ENCODE measurements around the gene HSPA6. TPM values are rescaled to one million over a fixed set of nuclear protein-coding genes. Genes with fewer than 3 reads are reported as not detected.
"Not testable (repeated sequence)": the region's sequence is repeated elsewhere in the genome, so short reads cannot be mapped to it uniquely, and the experiment has no call there.

Gene HSPA6
- total RNA-seq, 1 donor from 2014 or later = 0.25 TPM

DNA sequence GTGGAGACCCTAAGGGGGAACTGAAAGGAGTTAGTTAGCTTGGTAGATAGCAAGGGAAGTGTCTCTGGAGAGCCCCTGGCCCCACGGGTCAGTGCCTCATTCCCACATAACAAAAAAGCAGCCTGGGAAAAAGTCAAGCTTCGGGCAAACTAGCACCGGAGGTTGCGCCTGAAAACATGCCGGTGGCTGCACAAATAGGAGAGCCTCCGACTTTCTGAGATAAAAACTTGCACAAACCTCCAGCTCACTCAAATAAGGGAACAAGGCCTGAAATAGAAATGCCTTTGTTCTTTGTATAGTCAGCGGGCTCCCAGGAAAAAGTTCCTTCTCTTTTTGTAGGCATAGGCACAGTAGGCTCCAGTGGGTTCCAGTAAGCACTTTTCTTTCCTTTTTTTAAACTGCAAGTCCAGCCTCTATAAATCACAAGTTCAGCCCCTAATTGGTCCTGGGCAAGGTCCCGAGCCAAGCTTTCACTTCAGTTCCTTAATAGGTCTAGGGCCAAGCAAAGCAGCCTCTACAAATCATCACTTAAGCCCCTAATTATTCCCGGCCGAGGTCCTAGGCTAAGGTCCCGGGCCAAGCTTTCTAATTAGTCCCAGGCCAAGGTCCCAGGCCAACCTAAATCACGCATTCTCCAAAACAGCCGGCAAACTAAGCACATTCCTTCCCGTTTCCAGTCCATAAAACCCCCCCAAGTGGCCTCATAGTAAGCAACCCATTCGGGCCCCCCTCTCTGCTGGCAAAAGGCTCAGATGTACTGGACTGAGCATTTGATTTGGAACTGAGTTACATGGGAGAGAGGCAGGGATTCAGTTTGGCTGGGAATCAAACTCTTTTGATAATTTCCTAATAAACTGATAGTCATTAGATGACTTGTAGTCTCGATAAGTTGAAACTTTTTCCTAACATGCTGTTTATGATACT is 8.6 kb downstream of the HSPA6 start:
- DNase-seq (ENCODE audit: low read depth) = not testable (repeated sequence)

DNA sequence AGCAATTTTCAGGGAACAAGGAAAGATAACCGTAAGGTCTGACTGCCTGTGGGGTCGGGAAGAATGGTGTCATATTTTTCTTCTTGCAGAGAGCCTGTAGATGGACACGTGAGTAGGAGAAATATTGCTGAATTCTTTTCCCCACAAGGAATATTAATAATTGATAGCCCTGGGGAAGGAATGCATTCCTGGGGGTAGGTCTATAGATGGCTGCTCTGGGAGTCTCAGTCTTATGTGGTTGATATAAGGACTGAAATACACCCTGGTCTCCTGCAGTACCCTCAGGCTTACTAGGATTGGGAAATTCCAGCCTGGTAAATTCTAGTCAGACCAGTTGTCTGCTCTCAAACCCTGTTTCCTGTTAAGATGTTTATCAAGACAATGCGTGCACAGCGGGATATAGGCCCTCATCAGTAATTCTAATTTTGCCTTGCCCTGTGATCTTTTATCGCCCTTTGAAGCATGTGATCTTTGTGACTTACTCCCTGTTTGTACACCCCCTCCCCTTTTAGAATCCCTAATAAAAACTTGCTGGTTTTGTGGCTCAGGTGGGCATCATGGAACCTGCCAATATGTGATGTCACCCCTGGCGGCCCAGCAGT is 12.8 kb downstream of the HSPA6 start:
- not testable (repeated sequence) for DNase-seq (ENCODE audit: low read depth)

DNA sequence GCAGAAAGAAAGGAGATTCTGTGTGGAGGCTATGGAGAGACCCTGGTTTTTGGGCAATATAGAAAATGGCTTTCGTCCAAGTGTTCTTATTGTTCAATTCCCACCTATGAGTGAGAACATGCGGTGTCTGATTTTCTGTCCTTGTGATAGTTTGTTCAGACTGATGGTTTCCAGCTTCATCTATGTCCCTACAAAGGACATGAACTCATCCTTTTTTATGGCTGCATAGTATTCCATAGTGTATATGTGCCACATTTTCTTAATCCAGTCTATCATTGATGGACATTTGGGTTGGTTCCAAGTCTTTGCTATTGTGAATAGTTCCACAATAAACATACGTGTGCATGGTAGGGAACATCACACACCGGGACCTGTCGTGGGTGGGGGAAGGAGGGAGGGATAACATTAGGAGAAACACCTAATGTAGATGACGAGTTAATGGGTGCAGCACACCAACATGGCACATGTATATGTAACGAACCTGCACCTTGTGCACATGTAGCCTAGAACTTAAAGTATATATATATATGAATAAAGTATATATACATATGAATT is 14.7 kb downstream of the HSPA6 start:
- not testable (repeated sequence) for DNase-seq (ENCODE audit: low read depth)

DNA sequence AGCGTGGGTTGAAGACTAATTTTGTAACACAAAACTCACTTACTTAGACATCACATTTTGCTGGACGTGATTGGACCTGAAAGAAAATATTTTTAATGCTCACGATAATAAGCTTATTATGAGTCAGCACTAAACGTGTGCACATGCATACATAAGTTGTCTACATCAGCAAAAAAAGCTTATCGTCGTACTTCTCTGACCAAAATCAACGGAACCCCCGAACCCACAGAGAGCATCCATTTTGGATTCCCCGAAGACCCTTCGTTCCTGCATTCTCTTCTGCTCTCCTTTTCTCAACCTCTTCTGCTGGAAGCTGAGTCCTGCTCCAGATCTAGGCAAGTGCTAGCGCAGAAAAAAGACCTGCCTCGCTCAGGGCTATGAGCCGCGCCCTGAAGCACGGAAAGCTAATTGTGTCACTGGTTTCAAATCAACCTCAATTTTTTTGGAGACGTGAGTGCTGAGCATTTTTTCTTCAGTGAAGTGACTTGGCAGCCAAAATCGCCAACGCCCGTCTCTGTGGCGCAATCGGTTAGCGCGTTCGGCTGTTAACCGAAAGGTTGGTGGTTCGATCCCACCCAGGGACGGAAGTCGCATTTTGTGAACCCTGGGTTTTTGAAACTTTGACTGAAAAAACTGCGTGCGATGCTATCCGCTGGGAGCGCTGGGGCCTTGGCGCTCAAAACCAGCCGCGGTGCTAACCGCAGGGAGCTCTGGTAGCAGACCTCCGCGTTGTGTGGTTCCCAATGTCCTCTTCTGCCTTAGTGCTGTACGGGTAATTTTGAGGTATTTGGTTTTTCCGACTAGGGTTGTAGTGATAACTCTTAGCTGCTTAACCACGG is 15.6 kb downstream of the HSPA6 start:
- DNase-seq (ENCODE audit: low read depth) = peak; percentile 52

DNA sequence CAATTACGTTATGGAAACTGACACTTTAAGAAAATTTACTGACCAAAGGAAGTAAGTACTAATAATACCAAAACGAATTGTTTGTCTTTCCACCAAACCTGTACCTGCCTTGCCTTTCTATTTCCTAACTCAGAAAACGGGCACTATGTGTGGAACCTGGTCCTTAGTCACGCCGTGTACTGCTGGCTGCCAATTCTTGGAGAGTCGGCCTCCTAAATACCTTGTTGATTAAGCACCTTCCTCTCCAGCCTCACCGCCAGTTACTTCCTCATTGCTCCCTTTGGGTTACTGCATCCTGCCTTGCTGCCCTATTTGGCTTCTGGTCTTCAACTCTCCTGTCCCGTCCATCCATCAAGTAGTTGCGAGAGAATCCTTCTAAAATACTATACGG is 16.2 kb downstream of the HSPA6 start:
- DNase-seq (ENCODE audit: low read depth) = not testable (repeated sequence)

DNA sequence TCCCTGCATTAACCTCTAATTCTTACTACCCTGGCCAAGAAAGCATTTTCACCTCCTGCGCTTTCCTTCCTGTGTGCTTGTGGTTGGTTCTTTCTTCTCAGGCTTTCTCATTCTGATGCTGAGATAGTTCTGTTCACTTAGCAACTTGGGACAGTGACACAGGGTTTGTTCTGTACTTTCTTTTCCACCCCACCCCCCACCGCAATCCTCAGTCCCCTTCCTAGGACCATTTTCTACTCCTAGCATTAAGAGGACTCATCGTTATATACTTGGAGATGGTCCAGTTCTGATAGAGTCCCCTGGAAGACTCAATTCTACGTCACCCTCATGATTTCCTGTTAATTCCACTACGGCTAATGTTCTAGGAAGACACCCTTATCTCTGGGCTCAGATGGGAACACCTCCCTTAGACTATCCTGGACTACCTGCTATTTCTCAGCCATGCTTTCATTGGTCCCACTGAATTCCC is 17.8 kb downstream of the HSPA6 start:
- not testable (repeated sequence) for DNase-seq (ENCODE audit: low read depth)

DNA sequence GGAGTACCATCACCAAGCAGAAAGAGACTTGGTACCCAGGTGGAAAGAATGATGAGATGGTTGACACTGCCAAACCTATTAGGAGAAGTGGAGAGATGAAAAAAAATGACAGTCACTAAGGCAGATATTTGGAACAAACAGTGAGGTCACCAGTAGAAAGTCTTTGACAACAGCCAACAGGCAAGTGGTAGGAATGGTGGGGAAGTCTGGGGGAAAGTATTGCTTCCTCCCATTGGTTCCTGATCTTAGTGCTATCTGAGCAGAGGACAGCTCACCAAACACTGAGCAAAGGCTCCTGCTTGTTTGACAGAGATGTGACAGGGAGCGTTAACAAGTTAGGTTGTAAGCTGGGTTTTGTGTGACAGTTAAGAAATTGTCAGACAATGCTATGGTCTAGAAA is 18.8 kb downstream of the HSPA6 start:
- DNase-seq (ENCODE audit: low read depth) = not testable (repeated sequence)

DNA sequence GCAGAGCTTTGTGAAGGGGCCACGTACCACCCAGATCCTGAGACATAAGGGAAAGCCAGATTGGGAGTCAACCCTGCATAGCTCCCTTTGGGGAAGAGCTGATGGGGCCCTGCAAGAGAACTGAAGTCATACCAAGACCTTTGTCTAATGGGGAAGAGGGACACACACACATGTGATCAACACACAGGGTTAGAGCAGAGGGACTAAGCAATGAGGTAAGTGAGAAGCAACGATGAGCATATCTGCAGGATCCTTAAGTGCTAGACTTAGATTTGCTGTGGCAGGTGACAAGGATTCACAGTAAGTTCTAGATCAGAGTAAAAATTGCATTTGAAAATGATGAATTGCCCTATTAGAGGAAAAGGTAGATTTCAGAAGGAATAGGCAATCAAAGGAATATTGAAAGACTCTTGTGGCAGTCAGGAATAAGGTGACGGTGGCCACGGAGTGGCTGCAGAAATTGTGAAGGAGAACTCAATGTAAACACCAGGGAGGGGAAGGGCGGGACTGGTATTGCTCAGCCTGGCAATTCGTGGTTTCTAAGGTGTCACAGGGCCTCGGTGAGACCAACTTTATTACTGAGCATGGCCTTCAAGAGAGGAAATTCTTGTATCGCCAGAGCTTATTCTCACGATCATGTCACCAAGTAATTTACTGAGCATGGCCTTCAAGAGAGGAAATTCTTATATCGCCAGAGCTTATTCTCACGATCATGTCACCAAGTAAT is 20.8 kb downstream of the HSPA6 start:
- DNase-seq (ENCODE audit: low read depth) = not testable (repeated sequence)

DNA sequence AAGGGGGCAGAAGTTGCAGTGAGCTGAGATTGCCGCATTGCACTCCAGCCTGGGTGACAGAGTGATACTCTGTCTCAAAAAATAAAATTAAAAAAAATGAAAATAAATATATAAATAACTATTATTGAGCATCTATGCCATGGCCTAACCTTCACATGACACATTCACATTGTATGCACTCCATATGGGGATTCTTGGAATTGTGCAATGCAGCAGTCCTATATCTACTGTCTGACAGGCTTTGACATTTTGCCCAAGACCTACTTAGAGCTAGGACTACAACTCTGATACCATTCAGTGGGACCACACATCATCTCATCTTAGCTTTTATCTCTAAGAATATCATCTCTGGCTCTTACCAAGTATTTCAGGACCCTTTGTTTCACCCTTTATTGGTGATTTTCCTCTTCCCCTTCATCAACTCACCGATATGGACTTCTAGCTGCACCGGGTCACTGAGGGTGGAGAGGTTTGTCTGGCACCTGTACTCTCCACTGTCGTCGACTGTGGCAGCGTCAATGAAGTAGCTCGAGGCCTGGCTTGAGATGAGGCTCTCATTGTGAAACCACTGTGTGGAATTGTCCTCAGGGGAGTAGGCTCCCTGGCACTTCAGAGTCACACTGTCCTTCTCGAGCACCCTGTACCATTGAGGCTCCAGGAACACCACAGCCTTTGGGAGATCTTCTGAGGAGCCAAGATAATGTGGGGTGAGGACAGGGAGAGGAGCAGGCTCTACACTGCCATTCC is 23.8 kb downstream of the HSPA6 start:
- DNase-seq (ENCODE audit: low read depth) = not testable (repeated sequence)

DNA sequence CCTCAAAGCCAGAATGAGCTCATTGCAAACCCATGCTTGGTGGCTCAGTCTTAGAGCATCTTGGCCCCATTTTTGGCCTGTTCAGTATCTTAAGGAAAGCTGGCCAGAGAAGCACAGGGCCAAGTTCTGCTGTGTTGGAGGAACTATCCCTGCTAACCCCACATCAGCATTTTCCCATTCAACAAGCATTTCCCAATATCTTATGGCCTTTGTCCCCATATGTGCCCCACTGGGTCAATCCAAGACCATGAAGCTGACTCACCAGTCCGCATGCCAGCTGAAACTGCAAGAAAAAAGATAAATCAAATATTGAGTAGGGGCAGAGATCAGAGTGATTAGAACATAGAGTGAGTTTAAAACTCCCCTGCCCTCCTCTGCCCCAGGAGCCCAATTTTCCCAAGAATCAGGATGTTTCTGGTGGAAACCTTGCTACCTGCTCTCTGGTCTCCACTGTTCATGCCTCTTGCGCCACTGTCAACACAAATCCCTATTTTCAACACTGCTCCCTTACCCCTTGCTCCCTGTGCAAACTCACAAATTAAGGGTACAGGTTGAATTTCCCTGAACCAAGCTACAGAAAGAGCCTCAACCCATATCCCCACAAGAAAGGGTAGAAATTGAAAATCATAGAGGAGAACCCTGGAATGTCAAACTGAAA is 24.5 kb downstream of the HSPA6 start:
- not testable (repeated sequence) for DNase-seq (ENCODE audit: low read depth)

DNA sequence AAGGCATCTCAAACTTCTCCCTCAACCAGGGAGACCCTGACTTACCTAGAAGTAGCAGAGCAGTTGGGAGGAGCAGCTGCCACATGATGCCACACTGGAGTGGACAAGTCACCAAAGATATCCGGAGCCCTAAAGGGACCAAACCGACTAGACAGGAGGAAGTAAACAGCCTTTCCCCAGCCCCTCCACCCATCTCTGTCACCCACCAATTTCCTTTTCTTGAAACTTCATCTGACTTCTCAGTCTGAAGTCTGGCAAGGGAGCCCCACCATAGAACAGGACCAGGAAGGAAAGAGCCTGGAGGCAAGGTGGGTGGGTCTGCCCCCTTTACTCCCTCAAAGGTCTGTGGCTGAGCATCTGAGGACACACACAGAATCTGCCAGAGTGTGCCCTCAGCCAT is 25.3 kb downstream of the HSPA6 start, which contains the start of gene FCGR3A:
Gene FCGR3A, minus strand, starts transcription at position 167 of the 400 bp plus-strand sequence. Its CDS starts 82 bp downstream, at position 85.
- no peak for DNase-seq (ENCODE audit: low read depth)

DNA sequence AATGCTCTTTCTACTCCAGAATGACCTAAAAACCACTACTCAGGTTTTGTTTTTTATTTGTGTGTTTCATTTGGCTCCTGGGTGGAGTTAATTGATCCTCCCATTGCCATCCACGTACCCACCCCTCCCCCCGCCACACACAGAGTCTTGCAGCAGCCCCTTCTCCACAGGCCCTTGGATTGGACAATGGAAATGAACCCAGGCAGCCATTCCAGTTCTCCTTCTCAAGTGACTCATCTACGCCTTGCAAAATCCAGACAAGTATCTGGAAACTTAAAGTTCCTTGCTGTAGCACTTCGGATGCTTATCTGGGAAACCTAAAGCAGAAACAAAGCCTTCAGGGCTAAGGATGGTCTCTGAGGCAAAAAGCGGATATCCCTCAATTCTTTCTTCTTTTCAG is 26.6 kb downstream of the HSPA6 start:
- not testable (repeated sequence) for DNase-seq (ENCODE audit: low read depth)

DNA sequence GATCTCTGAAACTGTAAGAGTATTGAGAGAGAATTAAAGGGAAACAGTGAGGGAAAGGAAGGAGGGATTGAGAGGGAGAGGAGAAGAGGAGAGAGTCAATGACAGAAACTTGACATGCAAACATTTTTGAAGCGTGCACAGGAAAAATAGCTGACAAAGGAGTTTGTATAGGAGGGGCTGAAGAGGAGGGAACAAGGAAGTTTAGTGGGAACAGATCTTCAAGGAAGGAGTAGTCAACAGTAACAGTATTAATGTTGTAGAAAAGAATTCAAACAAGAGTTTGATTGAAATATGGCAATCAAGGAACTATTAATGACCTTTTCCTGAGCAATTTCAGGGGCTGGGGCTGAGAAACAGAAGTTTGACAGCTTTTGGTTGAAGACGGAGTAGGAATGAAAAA is 29.3 kb downstream of the HSPA6 start:
- not testable (repeated sequence) for DNase-seq (ENCODE audit: low read depth)

DNA sequence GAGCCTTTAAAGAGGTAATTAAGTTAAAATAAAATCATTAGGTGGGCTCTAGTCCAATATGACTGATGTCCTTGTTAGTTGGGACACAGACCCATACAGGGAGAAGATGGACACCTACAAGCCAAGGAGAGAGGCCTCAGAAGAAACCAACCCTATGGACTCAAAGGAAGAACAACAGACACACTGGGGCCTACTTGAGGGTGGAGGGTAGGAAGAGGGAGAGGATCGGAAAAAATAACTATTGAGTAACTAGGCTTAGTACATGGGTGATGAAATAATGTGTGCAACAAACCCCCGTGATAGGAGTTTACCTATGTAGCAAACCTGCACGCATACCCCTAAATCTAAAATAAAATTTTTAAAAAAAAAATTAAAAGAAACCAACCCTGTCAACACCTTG is 30.0 kb downstream of the HSPA6 start:
- DNase-seq (ENCODE audit: low read depth) = not testable (repeated sequence)

DNA sequence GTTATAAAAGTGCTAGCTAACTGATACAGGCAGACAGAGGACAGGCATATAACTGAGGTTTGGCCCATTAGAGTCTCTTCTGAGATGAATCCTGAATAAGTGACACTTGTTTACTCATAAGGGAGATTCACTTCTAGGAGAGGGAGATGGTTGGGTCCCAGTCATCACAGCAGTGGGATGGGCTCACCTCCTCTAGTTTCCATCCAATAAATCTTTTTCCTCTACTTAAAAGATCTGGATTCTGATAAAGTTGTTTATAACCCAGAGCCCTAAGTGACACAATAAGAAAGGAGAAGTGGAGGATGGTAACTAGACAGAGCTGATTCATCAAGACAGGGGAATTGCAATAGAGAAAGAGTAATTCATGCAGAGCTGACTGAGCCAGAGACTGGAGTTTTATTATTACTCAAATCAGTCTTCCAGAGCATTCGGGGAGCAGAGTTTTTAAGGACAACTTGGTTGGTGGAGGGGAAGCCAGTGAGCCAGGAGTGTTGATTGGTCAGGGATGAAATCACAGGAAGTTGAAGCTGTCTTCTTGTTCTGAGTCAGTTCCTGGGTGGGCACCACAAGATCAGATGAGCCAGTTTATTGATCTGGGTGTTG is 30.6 kb downstream of the HSPA6 start:
- not testable (repeated sequence) for DNase-seq (ENCODE audit: low read depth)

DNA sequence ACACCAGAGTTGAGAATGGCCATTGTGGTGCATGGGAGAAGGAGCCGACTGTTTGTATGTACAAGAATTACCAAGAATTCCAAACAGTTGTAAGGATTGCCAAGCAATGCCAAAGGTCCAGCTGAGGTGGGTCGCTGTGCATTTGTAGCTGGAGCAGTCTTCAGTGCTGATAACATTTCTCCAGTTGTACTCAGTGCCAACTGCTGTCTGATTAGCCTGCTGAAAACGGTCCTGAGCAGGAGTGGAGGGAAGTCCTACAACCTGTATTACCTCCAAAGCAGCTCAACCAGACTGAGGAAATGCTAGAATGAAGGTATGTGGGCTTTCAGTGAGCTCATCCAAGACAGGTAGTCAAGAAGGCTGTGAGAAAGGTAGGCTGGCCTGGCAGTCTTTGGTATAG is 31.8 kb downstream of the HSPA6 start:
- DNase-seq (ENCODE audit: low read depth) = not testable (repeated sequence)

DNA sequence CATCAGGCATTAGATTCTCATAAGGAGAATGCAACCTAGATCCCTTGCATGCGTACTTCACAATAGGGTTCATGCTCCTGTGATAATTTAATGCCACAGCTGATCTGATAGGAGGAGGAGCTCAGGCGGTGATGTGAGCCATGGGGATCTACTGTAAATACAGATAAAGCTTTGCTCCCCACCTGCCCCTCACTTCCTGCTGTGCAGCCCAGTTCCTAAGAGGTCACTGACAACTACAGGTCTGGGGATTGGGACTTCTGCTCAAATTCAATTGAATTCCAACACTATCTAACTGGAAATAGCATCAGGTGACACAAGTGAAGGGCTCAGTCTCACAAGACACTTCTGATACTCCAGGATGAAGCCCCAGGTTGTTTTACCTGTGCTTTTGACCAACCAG is 32.6 kb downstream of the HSPA6 start:
- DNase-seq (ENCODE audit: low read depth) = not testable (repeated sequence)

DNA sequence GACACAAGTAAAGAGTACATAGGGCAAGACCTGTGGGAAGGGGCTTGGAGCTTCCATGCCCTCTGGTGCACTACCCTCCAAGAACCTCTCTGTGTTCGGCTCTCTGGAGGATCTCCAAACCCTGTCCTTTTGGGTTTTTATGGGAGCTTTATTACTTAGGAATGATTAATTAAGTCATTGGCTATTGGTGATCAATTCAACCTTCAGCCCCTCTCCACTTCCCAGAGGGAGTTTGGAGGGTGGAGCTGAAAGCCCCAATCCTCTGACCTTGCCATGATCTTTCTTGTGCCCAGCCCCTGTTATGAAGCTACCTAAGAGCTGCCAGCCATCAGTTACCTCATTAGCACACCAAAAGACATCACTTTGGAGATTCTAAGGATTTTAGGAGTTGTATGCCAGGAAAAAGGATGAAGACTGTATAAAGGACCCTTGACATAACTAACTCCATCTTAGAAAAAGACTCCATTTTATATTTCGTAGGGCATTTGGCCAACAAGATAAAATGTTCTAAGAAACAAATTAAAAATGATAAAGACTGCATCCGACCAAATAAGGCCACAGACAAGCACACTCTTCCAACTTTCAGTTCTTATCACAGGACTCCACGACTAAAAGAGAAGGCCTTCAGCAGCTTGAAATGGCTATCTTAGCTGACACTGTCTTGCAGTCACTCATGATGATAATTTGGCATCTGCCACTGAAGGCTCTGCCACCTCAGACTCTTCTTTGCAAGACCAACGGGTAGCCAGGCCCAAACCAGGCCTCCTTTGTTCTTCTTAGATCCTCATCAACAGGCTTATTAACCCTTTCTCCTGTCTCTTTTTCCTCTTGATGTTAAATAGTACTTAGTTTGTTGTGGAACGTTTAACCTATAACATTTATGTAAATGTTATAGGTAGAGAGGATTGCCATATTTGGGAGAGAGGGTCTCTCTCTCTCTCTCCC is 33.4 kb downstream of the HSPA6 start:
- not testable (repeated sequence) for DNase-seq (ENCODE audit: low read depth)

All from renal cortical epithelial cell (primary cell).